ENCODE results near the gene CD1C. TPM values are rescaled to one million over a fixed set of nuclear protein-coding genes. Genes with fewer than 3 reads are reported as not detected.

CD1C gene
- total RNA-seq, 1 donor from 2014 or later, result not detected

DNA sequence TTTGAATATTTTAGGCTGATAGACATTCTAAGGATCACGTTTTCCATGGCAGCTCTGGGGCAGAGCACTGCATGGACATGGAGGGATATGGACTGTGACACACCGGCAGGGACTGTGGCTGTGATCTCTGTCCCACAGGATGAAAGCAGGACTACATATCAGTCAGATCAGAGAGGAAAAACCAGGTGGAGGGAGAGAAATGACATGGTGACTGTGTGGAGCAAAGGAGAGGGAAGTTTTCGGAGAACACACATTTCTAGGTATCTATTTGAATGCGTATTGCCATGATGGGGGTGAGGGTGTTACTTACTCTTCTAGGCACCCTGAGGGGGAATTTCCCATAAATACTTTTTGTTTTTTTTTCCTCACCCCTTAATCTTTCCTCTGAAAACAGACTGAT, 3.2 kb upstream of the CD1C start:
- no peak for DNase-seq (ENCODE audit: low spot score)
- TF ChIP-seq, protein P1, sequence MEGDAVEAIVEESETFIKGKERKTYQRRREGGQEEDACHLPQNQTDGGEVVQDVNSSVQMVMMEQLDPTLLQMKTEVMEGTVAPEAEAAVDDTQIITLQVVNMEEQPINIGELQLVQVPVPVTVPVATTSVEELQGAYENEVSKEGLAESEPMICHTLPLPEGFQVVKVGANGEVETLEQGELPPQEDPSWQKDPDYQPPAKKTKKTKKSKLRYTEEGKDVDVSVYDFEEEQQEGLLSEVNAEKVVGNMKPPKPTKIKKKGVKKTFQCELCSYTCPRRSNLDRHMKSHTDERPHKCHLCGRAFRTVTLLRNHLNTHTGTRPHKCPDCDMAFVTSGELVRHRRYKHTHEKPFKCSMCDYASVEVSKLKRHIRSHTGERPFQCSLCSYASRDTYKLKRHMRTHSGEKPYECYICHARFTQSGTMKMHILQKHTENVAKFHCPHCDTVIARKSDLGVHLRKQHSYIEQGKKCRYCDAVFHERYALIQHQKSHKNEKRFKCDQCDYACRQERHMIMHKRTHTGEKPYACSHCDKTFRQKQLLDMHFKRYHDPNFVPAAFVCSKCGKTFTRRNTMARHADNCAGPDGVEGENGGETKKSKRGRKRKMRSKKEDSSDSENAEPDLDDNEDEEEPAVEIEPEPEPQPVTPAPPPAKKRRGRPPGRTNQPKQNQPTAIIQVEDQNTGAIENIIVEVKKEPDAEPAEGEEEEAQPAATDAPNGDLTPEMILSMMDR (IDR thresholded peaks at IDR 0.05; ENCODE audit: unreplicated experiment), result no peak
- H3K4me3 Mint-ChIP-seq (ENCODE audit: unreplicated experiment), result no peak overlapping the region
- no peaks in the 10 kb centered on the region for H3K9me3 Mint-ChIP-seq (ENCODE audit: unreplicated experiment)
- H3K27ac Mint-ChIP-seq (ENCODE audit: unreplicated experiment), result no peak overlapping the region
- H3K27me3 Mint-ChIP-seq (ENCODE audit: unreplicated experiment), result peaks cover 6% of the 10 kb centered on the region
- peaks cover 15% of the 10 kb centered on the region for H3K4me1 Mint-ChIP-seq (ENCODE audit: unreplicated experiment)
- H3K36me3 Mint-ChIP-seq (ENCODE audit: low read depth, unreplicated experiment), result no peaks in the 10 kb centered on the region

DNA sequence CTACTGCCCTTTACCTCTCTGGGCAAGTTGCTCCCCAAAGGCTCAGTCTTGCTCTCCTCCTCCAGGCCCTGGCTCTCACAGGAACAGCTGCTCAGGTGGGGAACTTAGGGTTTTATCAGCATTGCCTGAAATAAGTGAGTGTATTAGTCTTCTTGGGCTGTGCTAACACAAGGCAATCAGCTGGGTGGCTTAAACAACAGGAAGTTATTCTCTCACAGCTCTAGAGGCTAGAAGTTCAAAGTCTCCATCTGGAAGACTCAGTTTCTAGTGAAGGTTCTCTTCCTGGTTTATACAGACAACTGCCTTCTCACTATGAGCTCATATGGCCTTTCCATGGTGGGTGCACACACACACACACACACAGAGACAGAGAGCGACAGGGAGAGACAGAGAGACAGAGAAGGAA, 2.8 kb upstream of the CD1C start:
- no peak overlapping the region for H3K4me3 Mint-ChIP-seq (ENCODE audit: unreplicated experiment)
- DNase-seq (ENCODE audit: low spot score), result no peak
- H3K4me1 Mint-ChIP-seq (ENCODE audit: unreplicated experiment), result peaks cover 15% of the 10 kb centered on the region
- H3K9me3 Mint-ChIP-seq (ENCODE audit: unreplicated experiment), result no peaks in the 10 kb centered on the region
- peaks cover 6% of the 10 kb centered on the region for H3K27me3 Mint-ChIP-seq (ENCODE audit: unreplicated experiment)
- no peak overlapping the region for H3K27ac Mint-ChIP-seq (ENCODE audit: unreplicated experiment)
- TF ChIP-seq, protein P1 (IDR thresholded peaks at IDR 0.05; ENCODE audit: unreplicated experiment), result no peak
- H3K36me3 Mint-ChIP-seq (ENCODE audit: low read depth, unreplicated experiment), result no peaks in the 10 kb centered on the region

DNA sequence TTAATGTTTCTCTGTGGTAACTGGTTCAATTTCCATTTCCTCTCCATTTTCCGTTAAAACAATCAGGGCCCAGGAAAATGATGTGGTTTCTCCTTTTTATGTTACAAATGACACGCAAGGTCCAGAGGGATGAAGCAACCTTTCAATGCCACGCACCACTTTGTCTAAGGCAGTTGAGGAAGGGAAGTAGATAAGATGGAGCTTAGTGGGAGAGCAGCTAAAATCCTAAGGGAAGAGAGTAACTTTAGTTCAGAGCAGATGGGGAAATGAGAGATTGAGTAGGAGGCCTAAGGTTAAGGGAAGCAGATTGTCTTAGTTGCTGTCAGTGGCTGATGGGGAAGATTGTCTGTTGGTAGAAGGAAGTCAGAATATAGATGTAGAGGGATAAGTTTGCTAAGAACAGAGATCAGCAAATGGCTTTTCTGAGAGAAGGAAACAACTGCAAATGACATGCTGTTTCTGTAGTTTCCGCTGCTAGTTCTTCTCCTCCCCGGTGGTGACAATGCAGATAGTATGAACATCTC, 660 bp downstream of the CD1C start:
- Mint-ChIP-seq H3K4me1 (ENCODE audit: unreplicated experiment) (peaks cover 6% of the 10 kb centered on the region), H3K27ac (ENCODE audit: unreplicated experiment) (no peak overlapping the region), H3K36me3 (ENCODE audit: low read depth, unreplicated experiment) (no peaks in the 10 kb centered on the region), H3K27me3 (ENCODE audit: unreplicated experiment) (peaks cover 5% of the 10 kb centered on the region), H3K9me3 (ENCODE audit: unreplicated experiment) (no peaks in the 10 kb centered on the region), H3K4me3 (ENCODE audit: unreplicated experiment) (no peak overlapping the region)
- no peak for DNase-seq (ENCODE audit: low spot score)
- TF ChIP-seq, protein P1 (IDR thresholded peaks at IDR 0.05; ENCODE audit: unreplicated experiment), result no peak

DNA sequence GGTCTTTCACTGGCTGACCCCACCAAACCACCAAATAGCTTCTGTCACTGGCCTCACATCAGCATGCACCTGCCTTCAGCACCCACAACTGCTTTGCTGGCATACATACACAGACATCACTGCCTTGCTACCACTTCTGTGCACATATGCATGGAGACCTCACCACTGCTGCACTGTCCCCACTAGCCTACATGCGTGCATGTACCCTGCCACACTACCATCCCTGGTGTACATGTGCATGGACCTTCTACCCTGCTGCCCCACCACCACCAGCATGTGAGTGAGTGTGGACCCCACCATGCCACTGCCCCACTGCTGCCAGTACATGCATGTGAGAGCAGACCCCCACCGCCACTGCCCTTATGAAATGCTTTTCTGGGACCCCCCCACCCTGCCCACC, 6.1 kb downstream of the CD1C start:
- Mint-ChIP-seq H3K4me1 (ENCODE audit: unreplicated experiment) (no peaks in the 10 kb centered on the region), H3K4me3 (ENCODE audit: unreplicated experiment) (no peak overlapping the region), H3K27ac (ENCODE audit: unreplicated experiment) (no peak overlapping the region), H3K27me3 (ENCODE audit: unreplicated experiment) (no peaks in the 10 kb centered on the region), H3K9me3 (ENCODE audit: unreplicated experiment) (no peaks in the 10 kb centered on the region), H3K36me3 (ENCODE audit: low read depth, unreplicated experiment) (no peaks in the 10 kb centered on the region)
- DNase-seq (ENCODE audit: low spot score), result no peak
- TF ChIP-seq, protein P1 (IDR thresholded peaks at IDR 0.05; ENCODE audit: unreplicated experiment), result no peak

DNA sequence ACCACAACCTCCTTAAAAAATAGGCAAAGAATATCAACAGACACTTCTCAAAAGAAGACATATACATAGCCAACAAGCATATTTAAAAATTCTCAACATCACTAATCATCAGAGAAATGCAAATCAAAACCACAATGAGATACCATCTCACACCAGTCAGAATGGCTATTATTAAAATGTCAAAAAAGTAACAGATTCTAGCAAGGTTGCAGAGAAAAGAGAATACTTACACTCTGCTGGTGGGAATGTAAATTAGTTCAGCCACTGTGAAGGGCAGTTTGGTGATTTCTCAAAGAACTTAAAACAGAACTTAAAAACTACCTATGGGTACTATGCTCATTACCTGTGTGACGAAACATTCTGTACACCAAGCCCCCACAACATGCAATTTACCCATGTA, 20.9 kb downstream of the CD1C start:
- H3K36me3 Mint-ChIP-seq (ENCODE audit: low read depth, unreplicated experiment), result no peaks in the 10 kb centered on the region
- H3K27ac Mint-ChIP-seq (ENCODE audit: unreplicated experiment), result no peak overlapping the region
- no peaks in the 10 kb centered on the region for H3K4me1 Mint-ChIP-seq (ENCODE audit: unreplicated experiment)
- H3K4me3 Mint-ChIP-seq (ENCODE audit: unreplicated experiment), result no peak overlapping the region
- peaks cover 3% of the 10 kb centered on the region for H3K27me3 Mint-ChIP-seq (ENCODE audit: unreplicated experiment)
- H3K9me3 Mint-ChIP-seq (ENCODE audit: unreplicated experiment), result no peaks in the 10 kb centered on the region
- TF ChIP-seq, protein P1 (IDR thresholded peaks at IDR 0.05; ENCODE audit: unreplicated experiment), result no peak
- DNase-seq (ENCODE audit: low spot score), result no peak
